HG03159 (cell line): ENCODE results near the gene EID3.

Source experiments
- ATAC-seq: cut with Tn5 transposase; IDR thresholded peaks from one replicate; pipeline ENCODE4 v1.9.1; 2021; ENCODE audit warnings: mild to moderate bottlenecking, moderate library complexity; ENCODE audit not compliant: unreplicated experiment

Gene EID3

GRCh38 chr12:104353012-104353981 is 49.8 kb downstream of the EID3 start:
- ATAC-seq = no peak

- ATAC-seq = no peak
These were observed 50.8 kb downstream of the EID3 start for GRCh38 chr12:104354167-104354867.
